Measurements from ENCODE around the gene GJB4. TPM values are rescaled to one million over a fixed set of nuclear protein-coding genes. Genes with fewer than 3 reads are reported as not detected.

GJB4 gene
- total and polyA plus RNA-seq, 7 donors, result not detected

DNA sequence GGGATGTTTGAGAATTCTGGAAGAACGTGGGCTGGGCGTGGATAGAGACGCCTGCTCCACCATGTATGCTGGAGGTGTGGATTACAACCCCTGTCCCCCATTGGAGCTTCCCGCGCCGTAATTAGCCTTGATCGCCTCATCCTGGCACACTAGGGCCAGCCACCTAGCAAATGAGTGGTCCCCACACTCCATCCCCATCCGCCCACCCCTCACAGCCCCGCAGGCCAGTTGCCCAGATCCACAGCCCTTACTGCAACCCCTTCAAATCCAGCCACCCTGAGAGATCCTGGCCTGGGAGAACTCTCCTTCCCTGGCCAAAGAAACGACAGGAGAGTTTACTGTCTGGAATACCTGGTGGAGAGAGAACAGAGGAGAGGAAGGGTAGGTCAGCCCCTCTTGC, 32.9 kb downstream of the GJB4 start:
- TF ChIP-seq, protein P1, sequence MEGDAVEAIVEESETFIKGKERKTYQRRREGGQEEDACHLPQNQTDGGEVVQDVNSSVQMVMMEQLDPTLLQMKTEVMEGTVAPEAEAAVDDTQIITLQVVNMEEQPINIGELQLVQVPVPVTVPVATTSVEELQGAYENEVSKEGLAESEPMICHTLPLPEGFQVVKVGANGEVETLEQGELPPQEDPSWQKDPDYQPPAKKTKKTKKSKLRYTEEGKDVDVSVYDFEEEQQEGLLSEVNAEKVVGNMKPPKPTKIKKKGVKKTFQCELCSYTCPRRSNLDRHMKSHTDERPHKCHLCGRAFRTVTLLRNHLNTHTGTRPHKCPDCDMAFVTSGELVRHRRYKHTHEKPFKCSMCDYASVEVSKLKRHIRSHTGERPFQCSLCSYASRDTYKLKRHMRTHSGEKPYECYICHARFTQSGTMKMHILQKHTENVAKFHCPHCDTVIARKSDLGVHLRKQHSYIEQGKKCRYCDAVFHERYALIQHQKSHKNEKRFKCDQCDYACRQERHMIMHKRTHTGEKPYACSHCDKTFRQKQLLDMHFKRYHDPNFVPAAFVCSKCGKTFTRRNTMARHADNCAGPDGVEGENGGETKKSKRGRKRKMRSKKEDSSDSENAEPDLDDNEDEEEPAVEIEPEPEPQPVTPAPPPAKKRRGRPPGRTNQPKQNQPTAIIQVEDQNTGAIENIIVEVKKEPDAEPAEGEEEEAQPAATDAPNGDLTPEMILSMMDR (IDR thresholded peaks at IDR 0.05), result no peak
- WGBS, 3 donors, result 48 to 54% (median 53%) methylated on average over 10 of the region's 10 CpGs
- intact Hi-C loops (cut with DNase I), result no loop called here
- H3K4me1 ChIP-seq, result peaks cover 7% of the 10 kb centered on the region
- DNase-seq, result no peak
- H3K27ac ChIP-seq, result peak overlapping the region; percentile 50
- no peak for ATAC-seq
- peaks cover 0 to 4% (median 0%) of the 10 kb centered on the region in 3 donors for H3K27me3 ChIP-seq (ENCODE audit: insufficient read depth in 3 of 3, low read length in 2 of 3)
- peaks cover 0 to 30% of the 10 kb centered on the region in 2 donors for H3K36me3 ChIP-seq (ENCODE audit: insufficient read depth in 1 of 2, low read depth in 1 of 2)
- no peaks in the 10 kb centered on the region for H3K9me3 ChIP-seq
- peak overlapping the region; percentile 63 for H3K4me3 ChIP-seq

DNA sequence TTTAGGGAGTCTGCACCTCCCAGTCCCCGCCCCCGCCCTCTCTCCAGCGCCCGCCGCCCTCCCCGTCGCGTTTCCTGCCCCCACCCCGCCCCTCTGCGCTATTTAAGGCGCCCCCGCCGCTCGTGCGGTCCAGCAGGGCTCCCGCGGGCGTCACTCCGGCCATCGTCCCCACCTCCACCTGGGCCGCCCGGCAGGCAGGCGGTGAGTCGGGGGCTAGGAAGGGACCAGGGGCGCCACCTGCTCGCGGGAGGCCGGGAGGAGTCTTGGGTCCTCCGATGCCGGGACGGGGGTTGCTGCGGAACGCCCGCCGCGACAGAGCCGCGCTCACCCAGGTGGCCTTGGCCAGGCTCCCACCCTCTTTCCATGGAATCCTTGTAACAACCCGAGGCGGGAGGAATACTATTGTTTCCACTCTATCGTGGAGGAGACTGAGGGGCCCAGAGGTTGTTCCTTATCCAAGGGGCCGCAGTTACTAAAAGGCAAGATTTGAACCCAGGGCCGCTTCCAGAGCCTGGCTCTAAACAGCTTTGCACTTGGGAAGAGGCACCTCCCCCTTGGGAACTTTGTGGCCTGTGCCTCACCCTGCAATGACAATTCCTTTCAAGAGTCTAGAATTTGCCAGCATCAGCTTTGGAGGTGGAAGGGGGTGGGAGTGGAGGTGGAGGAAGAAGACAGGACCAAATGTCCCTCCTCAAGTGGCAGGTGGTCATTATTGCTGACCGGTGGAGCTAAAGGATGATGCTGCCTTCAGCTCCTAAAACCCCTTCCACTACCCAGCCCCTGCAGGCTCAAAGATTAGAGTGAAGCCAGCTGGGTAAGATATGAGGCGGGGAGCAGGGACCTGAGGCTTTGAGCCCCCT, 33.6 kb downstream of the GJB4 start, which contains the start of gene GJA4:
Gene GJA4, plus strand, starts transcription at position 132 of the 860 bp plus-strand sequence. CDS start 1,215 bp downstream, outside the sequence.
- Histone ChIP-seq H3K27ac (peak within 1 kb of the TSS; percentile 50), H3K4me1 (peaks cover 3% of the 10 kb centered on the region), H3K4me3 (peak within 1 kb of the TSS; percentile 63), H3K36me3 (ENCODE audit: insufficient read depth in 1 of 2, low read depth in 1 of 2) (peaks cover 0 to 36% of the 10 kb centered on the region in 2 donors), H3K27me3 (ENCODE audit: insufficient read depth in 3 of 3, low read length in 2 of 3) (peaks cover 0 to 4% (median 0%) of the 10 kb centered on the region in 3 donors), H3K9me3 (no peaks in the 10 kb centered on the region)
- intact Hi-C loops (cut with DNase I), result no loop called here
- ATAC-seq, result peak in 2 of 4 donors; percentile 34 to 38
- TF ChIP-seq, protein P1 (IDR thresholded peaks at IDR 0.05), result no peak
- no peak for DNase-seq
- 9 to 12% (median 11%) methylated on average over 36 to 45 of the region's 45 CpGs for WGBS, 3 donors

DNA sequence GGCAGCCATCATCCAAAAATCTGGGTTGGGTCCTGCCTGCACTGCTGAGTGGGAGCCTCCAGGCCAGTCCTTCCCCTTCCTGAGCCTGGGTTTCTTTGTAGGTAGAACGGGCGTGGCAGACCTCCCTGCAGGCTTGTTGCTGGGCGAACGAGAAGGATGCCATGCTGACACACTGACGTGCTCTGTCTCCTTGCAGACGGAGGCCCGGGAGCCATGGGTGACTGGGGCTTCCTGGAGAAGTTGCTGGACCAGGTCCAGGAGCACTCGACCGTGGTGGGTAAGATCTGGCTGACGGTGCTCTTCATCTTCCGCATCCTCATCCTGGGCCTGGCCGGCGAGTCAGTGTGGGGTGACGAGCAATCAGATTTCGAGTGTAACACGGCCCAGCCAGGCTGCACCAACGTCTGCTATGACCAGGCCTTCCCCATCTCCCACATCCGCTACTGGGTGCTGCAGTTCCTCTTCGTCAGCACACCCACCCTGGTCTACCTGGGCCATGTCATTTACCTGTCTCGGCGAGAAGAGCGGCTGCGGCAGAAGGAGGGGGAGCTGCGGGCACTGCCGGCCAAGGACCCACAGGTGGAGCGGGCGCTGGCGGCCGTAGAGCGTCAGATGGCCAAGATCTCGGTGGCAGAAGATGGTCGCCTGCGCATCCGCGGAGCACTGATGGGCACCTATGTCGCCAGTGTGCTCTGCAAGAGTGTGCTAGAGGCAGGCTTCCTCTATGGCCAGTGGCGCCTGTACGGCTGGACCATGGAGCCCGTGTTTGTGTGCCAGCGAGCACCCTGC, 34.7 kb downstream of the GJB4 start:
- Histone ChIP-seq H3K36me3 (ENCODE audit: insufficient read depth in 1 of 2, low read depth in 1 of 2) (peaks cover 0 to 39% of the 10 kb centered on the region in 2 donors), H3K4me3 (peak overlapping the region; percentile 63), H3K27ac (no peak overlapping the region), H3K27me3 (ENCODE audit: insufficient read depth in 3 of 3, low read length in 2 of 3) (peaks cover 0 to 4% (median 0%) of the 10 kb centered on the region in 3 donors), H3K9me3 (no peaks in the 10 kb centered on the region), H3K4me1 (no peaks in the 10 kb centered on the region)
- 75 to 85% (median 83%) methylated on average over 39 to 40 of the region's 40 CpGs for WGBS, 3 donors
- TF ChIP-seq, protein P1 (IDR thresholded peaks at IDR 0.05), result no peak
- intact Hi-C loops (cut with DNase I), result no loop called here
- DNase-seq (no peak), ATAC-seq (no peak)

DNA sequence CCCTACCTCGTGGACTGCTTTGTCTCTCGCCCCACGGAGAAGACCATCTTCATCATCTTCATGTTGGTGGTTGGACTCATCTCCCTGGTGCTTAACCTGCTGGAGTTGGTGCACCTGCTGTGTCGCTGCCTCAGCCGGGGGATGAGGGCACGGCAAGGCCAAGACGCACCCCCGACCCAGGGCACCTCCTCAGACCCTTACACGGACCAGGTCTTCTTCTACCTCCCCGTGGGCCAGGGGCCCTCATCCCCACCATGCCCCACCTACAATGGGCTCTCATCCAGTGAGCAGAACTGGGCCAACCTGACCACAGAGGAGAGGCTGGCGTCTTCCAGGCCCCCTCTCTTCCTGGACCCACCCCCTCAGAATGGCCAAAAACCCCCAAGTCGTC, 35.2 kb downstream of the GJB4 start:
- no peak overlapping the region for H3K27ac ChIP-seq
- intact Hi-C loops (cut with DNase I), result no loop called here

More for the DNA sequence above, 35.2 kb downstream of the GJB4 start:
- Histone ChIP-seq H3K36me3 (ENCODE audit: insufficient read depth in 1 of 2, low read depth in 1 of 2) (peaks cover 0 to 39% of the 10 kb centered on the region in 2 donors), H3K27me3 (ENCODE audit: insufficient read depth in 3 of 3, low read length in 2 of 3) (peaks cover 0 to 4% (median 0%) of the 10 kb centered on the region in 3 donors), H3K9me3 (no peaks in the 10 kb centered on the region), H3K4me1 (no peaks in the 10 kb centered on the region), H3K4me3 (peak overlapping the region; percentile 63)
- ATAC-seq (no peak), DNase-seq (no peak)
- TF ChIP-seq, protein P1 (IDR thresholded peaks at IDR 0.05), result no peak
- WGBS, 3 donors, result 86 to 88% (median 88%) methylated on average over 12 of the region's 12 CpGs
